ENCODE measurements around the gene XPO5. TPM values are rescaled to one million over a fixed set of nuclear protein-coding genes. Genes with fewer than 3 reads are reported as not detected.

The XPO5 gene
- total RNA-seq, 1 experiment from 2014 or later, result 86.4 TPM

GRCh38 chr6:43489277-43490072 lies 86.4 kb downstream of the XPO5 start:
- H3K27me3 ChIP-seq (ENCODE audit: control insufficient read depth, insufficient read depth, low read length), result no peaks in the 10 kb centered on the region
- H3K4me1 ChIP-seq (ENCODE audit: control insufficient read depth, insufficient read depth, low read length), result peaks cover 3% of the 10 kb centered on the region; the same call in 1 of the 2 replicates
- H3K4me3 ChIP-seq (ENCODE audit: low read depth in 2 of 2, low read length in 2 of 2), result no peak overlapping the region
- no peak overlapping the region for H3K27ac ChIP-seq (ENCODE audit: low read length)
- H3K9me3 ChIP-seq (ENCODE audit: control insufficient read depth, insufficient read depth, low read depth, low read length), result no peaks in the 10 kb centered on the region
- no peaks in the 10 kb centered on the region for H3K36me3 ChIP-seq (ENCODE audit: control insufficient read depth, insufficient read depth, low read length)
- CTCF ChIA-PET, result interaction anchor here (0.5 kb wide), 1 partner anchor 438 kb away, joined by 5 read pairs; no protein-coding TSS in a partner anchor
- no peak for ATAC-seq
- DNase-seq (ENCODE audit: low read depth, low spot score), result no peak
- intact Hi-C loops (cut with micrococcal nuclease; ENCODE audit: unreplicated experiment), result no loop called here
- TF ChIP-seq SIN3A (IDR thresholded peaks at IDR 0.05; ENCODE audit: borderline replicate concordance, insufficient read depth, low read depth, low read length) (no peak), TCF7L2 (IDR thresholded peaks at IDR 0.05; ENCODE audit: low read depth, low read length) (no peak), POLR2AphosphoS5 (IDR thresholded peaks at IDR 0.05; ENCODE audit: low read depth, low read length) (no peak), CTCF (IDR thresholded peaks at IDR 0.05) (no peak), REST (IDR thresholded peaks at IDR 0.05; ENCODE audit: insufficient read depth in 1 of 2, low read depth in 2 of 2, low read length in 1 of 2) (no peak)
- POLR2A ChIA-PET, result no interaction called here
- no TSS peak for BruUV-seq (replicated peaks)
- in situ Hi-C loops (cut with HindIII; ENCODE audit: low pct_unique_long_range_greater_than_20kb, low sequenced_read_pairs), result no loop called here

- no TSS peak for BruUV-seq (replicated peaks)
- peaks cover 3% of the 10 kb centered on the region; the same call in 1 of the 2 replicates for H3K4me1 ChIP-seq (ENCODE audit: control insufficient read depth, insufficient read depth, low read length)
- CTCF ChIA-PET, result no interaction called here
- ATAC-seq, result no peak
- H3K36me3 ChIP-seq (ENCODE audit: control insufficient read depth, insufficient read depth, low read length), result no peaks in the 10 kb centered on the region
- no peak overlapping the region for H3K27ac ChIP-seq (ENCODE audit: low read length)
- no peak overlapping the region for H3K4me3 ChIP-seq (ENCODE audit: low read depth in 2 of 2, low read length in 2 of 2)
- in situ Hi-C loops (cut with HindIII; ENCODE audit: low pct_unique_long_range_greater_than_20kb, low sequenced_read_pairs), result no loop called here
- intact Hi-C loops (cut with micrococcal nuclease; ENCODE audit: unreplicated experiment), result no loop called here
- POLR2A ChIA-PET, result no interaction called here
- H3K9me3 ChIP-seq (ENCODE audit: control insufficient read depth, insufficient read depth, low read depth, low read length), result no peaks in the 10 kb centered on the region
- no peak for DNase-seq (ENCODE audit: low read depth, low spot score)
- no peaks in the 10 kb centered on the region for H3K27me3 ChIP-seq (ENCODE audit: control insufficient read depth, insufficient read depth, low read length)
- TF ChIP-seq SIN3A (IDR thresholded peaks at IDR 0.05; ENCODE audit: borderline replicate concordance, insufficient read depth, low read depth, low read length), result no peak
- no peak for TF ChIP-seq TCF7L2 (IDR thresholded peaks at IDR 0.05; ENCODE audit: low read depth, low read length)
- TF ChIP-seq CTCF (IDR thresholded peaks at IDR 0.05), result no peak
- no peak for TF ChIP-seq POLR2AphosphoS5 (IDR thresholded peaks at IDR 0.05; ENCODE audit: low read depth, low read length)
- TF ChIP-seq REST (IDR thresholded peaks at IDR 0.05; ENCODE audit: insufficient read depth in 1 of 2, low read depth in 2 of 2, low read length in 1 of 2), result no peak
Measured at GRCh38 chr6:43488667-43489276, 87.1 kb downstream of the XPO5 start.

Measured in Panc1 (cell line).